DND-41 (cell line): ENCODE measurements around the gene TENT5A.

Experiments used
- ATAC-seq: fragments of 200-7000 bp; cut with Tn5 transposase; 3 replicates; pipeline ENCODE4 v1.9.1; 2021; ENCODE audit warnings: low read depth; ENCODE audit not compliant: insufficient read depth
- DNase-seq: peaks from one replicate; pipeline ENCODE4 v3.0.0-alpha.2; 2020
- H2AFZ ChIP-seq: 2 replicates; pipeline ENCODE4 v1.6.0; 2012; ENCODE audit warnings: low read depth, low read length
- H3K27ac ChIP-seq: 2 replicates; pipeline ENCODE4 v1.5.1; 2012; ENCODE audit warnings: low read length, inconsistent platforms
- H3K27me3 ChIP-seq: fragments of 200-600 bp; sonication (generic); 2 replicates; pipeline ENCODE4 v1.6.0; 2012; ENCODE audit warnings: low read length, mild to moderate bottlenecking, inconsistent platforms; ENCODE audit not compliant: insufficient read depth, poor library complexity
- H3K36me3 ChIP-seq: 2 replicates; pipeline ENCODE4 v1.5.1; 2012; ENCODE audit warnings: low read length, inconsistent platforms; ENCODE audit not compliant: insufficient read depth
- H3K4me1 ChIP-seq: 2 replicates; pipeline ENCODE4 v1.5.1; 2012; ENCODE audit warnings: mild to moderate bottlenecking, low read length; ENCODE audit not compliant: insufficient read depth
- H3K4me2 ChIP-seq: 2 replicates; pipeline ENCODE4 v1.6.0; 2012; ENCODE audit warnings: mild to moderate bottlenecking, moderate library complexity, low read length, inconsistent platforms; ENCODE audit not compliant: insufficient read depth
- H3K4me3 ChIP-seq, 2 experiments: fragments of 200-600 bp in 1 of 2; shearing (Covaris generic) in 1 of 2; 2 replicates each; pipeline ENCODE4 v1.5.1; 2012 to 2016; ENCODE audit warnings: inconsistent platforms in 2 of 2, low read length in 2 of 2, mild to moderate bottlenecking in 2 of 2, low read depth in 1 of 2, moderate library complexity in 1 of 2
- H3K79me2 ChIP-seq: 2 replicates; pipeline ENCODE4 v1.6.0; 2012; ENCODE audit warnings: low read length, inconsistent platforms; ENCODE audit not compliant: insufficient read depth
- H3K9ac ChIP-seq: 2 replicates; pipeline ENCODE4 v1.6.0; 2012; ENCODE audit warnings: low read depth, mild to moderate bottlenecking, inconsistent platforms, low read length, moderate library complexity
- H3K9me3 ChIP-seq: 2 replicates; pipeline ENCODE4 v1.5.1; 2012; ENCODE audit warnings: low read length, moderate library complexity, mild to moderate bottlenecking, inconsistent platforms; ENCODE audit not compliant: insufficient read depth, severe bottlenecking
- H4K20me1 ChIP-seq: 2 replicates; pipeline ENCODE4 v1.6.0; 2012; ENCODE audit warnings: low read length; ENCODE audit not compliant: insufficient read depth
- EZH2 ChIP-seq: IDR thresholded peaks from 3 replicates; pipeline ENCODE4 v1.6.1; 2012; ENCODE audit warnings: borderline replicate concordance, low read depth, mild to moderate bottlenecking, moderate library complexity, low read length, inconsistent platforms; ENCODE audit not compliant: severe bottlenecking
- TF ChIP-seq, protein P1 (sequence below): IDR thresholded peaks from 2 replicates; pipeline ENCODE4 v1.5.1; 2012; ENCODE audit warnings: borderline replicate concordance, low read length, moderate library complexity, mild to moderate bottlenecking; ENCODE audit not compliant: poor library complexity, severe bottlenecking; ENCODE audit errors: extremely low read depth

TENT5A gene

DNA sequence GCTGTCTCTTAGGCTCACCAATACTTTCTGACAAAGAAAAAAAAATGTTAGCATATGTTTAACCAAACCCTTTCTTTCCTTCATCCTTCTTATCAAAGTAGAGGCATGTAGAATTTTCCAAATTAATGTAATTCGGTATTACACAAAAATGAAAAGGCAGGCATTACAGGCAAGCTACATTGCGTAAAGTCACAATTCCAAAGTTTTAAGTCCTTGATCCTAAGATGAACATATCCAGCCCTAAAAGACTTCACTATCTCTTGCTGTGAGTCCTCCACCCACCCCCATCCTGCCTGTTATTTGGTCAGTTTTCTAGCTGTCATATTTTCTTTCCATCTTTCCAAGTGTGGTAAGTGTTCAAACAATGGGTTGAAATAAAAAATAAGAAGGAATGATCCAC lies 12.1 kb upstream of the TENT5A start:
- H3K9me3 ChIP-seq = no peaks in the 10 kb centered on the region
- no peak overlapping the region for H3K9ac ChIP-seq
- no peak overlapping the region for H3K27ac ChIP-seq
- no peak overlapping the region for H3K4me2 ChIP-seq
- no peak for ATAC-seq
- no peaks in the 10 kb centered on the region for H3K27me3 ChIP-seq
- H3K36me3 ChIP-seq = no peaks in the 10 kb centered on the region
- no peak for DNase-seq
- H3K4me3 ChIP-seq = no peak overlapping the region
- no peaks in the 10 kb centered on the region for H4K20me1 ChIP-seq
- TF ChIP-seq EZH2 = no peak
- TF ChIP-seq, protein P1, sequence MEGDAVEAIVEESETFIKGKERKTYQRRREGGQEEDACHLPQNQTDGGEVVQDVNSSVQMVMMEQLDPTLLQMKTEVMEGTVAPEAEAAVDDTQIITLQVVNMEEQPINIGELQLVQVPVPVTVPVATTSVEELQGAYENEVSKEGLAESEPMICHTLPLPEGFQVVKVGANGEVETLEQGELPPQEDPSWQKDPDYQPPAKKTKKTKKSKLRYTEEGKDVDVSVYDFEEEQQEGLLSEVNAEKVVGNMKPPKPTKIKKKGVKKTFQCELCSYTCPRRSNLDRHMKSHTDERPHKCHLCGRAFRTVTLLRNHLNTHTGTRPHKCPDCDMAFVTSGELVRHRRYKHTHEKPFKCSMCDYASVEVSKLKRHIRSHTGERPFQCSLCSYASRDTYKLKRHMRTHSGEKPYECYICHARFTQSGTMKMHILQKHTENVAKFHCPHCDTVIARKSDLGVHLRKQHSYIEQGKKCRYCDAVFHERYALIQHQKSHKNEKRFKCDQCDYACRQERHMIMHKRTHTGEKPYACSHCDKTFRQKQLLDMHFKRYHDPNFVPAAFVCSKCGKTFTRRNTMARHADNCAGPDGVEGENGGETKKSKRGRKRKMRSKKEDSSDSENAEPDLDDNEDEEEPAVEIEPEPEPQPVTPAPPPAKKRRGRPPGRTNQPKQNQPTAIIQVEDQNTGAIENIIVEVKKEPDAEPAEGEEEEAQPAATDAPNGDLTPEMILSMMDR = no peak
- H3K79me2 ChIP-seq = no peaks in the 10 kb centered on the region
- H2AFZ ChIP-seq = no peak overlapping the region
- peaks cover 24% of the 10 kb centered on the region for H3K4me1 ChIP-seq

DNA sequence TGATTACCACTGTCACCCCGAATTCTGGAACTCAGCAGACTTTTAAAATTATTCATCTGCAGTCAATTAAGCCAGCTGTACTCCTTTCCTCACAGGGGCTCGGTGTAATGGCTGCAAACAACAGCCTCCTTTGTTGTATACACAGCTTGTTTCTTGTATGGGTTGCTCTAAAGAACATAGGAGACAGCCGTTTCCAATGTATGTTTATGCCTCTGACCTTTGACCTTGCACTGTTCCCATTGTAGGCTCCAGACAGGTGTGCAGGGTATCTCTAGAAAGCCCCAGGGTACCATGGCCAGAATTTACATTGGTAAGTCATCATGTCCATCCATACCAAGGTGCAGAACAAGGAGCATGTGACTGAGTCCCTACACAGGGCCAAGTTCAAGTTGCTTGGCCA lies 11.5 kb upstream of the TENT5A start:
- Histone ChIP-seq H2AFZ (no peak overlapping the region), H3K4me2 (no peak overlapping the region), H3K27ac (no peak overlapping the region), H3K4me1 (peaks cover 24% of the 10 kb centered on the region), H3K27me3 (no peaks in the 10 kb centered on the region), H3K36me3 (no peaks in the 10 kb centered on the region), H4K20me1 (no peaks in the 10 kb centered on the region), H3K79me2 (no peaks in the 10 kb centered on the region), H3K9me3 (no peaks in the 10 kb centered on the region), H3K9ac (no peak overlapping the region), H3K4me3 (no peak overlapping the region)
- TF ChIP-seq, protein P1 = no peak
- no peak for TF ChIP-seq EZH2
- DNase-seq (no peak), ATAC-seq (no peak)

DNA sequence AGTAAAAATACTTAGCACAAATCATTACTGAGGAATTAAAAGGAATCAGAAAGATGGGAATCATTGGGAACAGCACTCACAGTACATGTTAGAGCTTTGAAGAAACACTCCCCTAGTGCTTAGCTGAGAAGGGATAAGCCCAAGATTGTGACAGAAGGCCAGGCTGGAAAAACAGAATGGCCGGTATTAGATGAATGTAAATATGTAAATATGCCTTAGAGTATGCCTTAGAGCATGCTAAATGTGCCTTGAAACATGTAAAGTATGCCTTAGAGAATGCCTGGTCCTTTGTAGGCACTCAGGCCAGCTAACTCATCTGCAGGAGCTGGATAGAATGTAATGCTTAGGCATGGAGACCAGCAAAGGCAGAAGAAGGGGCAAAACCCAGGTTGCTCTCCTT lies 10.6 kb upstream of the TENT5A start:
- no peak overlapping the region for H3K9ac ChIP-seq

More for the DNA sequence above, 10.6 kb upstream of the TENT5A start:
- Histone ChIP-seq H3K4me1 (peaks cover 24% of the 10 kb centered on the region), H3K27me3 (no peaks in the 10 kb centered on the region), H3K27ac (no peak overlapping the region), H3K4me2 (no peak overlapping the region), H3K36me3 (no peaks in the 10 kb centered on the region), H3K79me2 (no peaks in the 10 kb centered on the region), H3K9me3 (no peaks in the 10 kb centered on the region), H3K4me3 (no peak overlapping the region), H4K20me1 (no peaks in the 10 kb centered on the region), H2AFZ (no peak overlapping the region)
- no peak for TF ChIP-seq EZH2
- TF ChIP-seq, protein P1 = no peak
- ATAC-seq = no peak
- DNase-seq = no peak
